ENCODE measurements around the gene GID8. TPM values are rescaled to one million over a fixed set of nuclear protein-coding genes. Genes with fewer than 3 reads are reported as not detected.

Gene GID8
- total and polyA plus RNA-seq, 2 donors (not counting 3 experiments of a cell fraction or from before 2014, with no cell fraction given), result 25.3 to 34.6 TPM

- intact Hi-C loops (cut with micrococcal nuclease) (no loop called here), dilution Hi-C loops (cut with MboI; ENCODE audit: extremely low pct_ligation_motif_present, low sequenced_read_pairs) (no loop called here)
- H4K20me1 ChIP-seq (replicated peaks; ENCODE audit: control insufficient read depth, extremely low read depth, insufficient read depth, low read length), result no peaks in the 10 kb centered on the region
- H3K4me1 ChIP-seq (ENCODE audit: control insufficient read depth, extremely low read depth, insufficient read depth, low read length), result no peaks in the 10 kb centered on the region
- H3K9ac ChIP-seq (replicated peaks; ENCODE audit: extremely low read depth, insufficient read depth, low read length), result no peak overlapping the region
- H3K27ac ChIP-seq (ENCODE audit: insufficient read depth, low read depth, low read length), result no peak overlapping the region
- BruUV-seq (replicated peaks), result no TSS peak
- no peaks in the 10 kb centered on the region for H3K79me2 ChIP-seq (ENCODE audit: control insufficient read depth, insufficient read depth, low read length)
- FAIRE-seq, result no peak
- DNase-seq (ENCODE audit: low read depth, low spot score), result no peak
- H3K4me2 ChIP-seq (ENCODE audit: insufficient read depth, low read length), result no peak overlapping the region
- ChIA-PET POLR2A (interaction anchor here (0.6 kb wide), 1 partner anchor 909 kb away, joined by 10 read pairs; no protein-coding TSS in a partner anchor), CTCF (interaction anchor here (1.6 to 4.0 kb wide), 2 partner anchors 10 to 12 kb away, joined by 3 to 18 read pairs; no protein-coding TSS in a partner anchor)
- H3K9me1 ChIP-seq (replicated peaks; ENCODE audit: control insufficient read depth, extremely low read depth, insufficient read depth, low read length), result no peaks in the 10 kb centered on the region
- no peaks in the 10 kb centered on the region for H3K9me3 ChIP-seq (replicated peaks; ENCODE audit: control insufficient read depth, insufficient read depth, low read length)
- H3K36me3 ChIP-seq (ENCODE audit: control insufficient read depth in 2 of 2, extremely low read depth in 1 of 2, insufficient read depth in 2 of 2, low read length in 2 of 2), result no peaks in the 10 kb centered on the region
- TF ChIP-seq EZH2 (IDR thresholded peaks at IDR 0.05; ENCODE audit: borderline replicate concordance, low read depth, low read length, severe bottlenecking) (no peak), FOS (IDR thresholded peaks at IDR 0.05; ENCODE audit: borderline replicate concordance, insufficient read depth, low read length) (no peak), POLR2A (IDR thresholded peaks at IDR 0.05; ENCODE audit: low read depth, low read length) (no peak), POLR2AphosphoS5 (IDR thresholded peaks at IDR 0.05; ENCODE audit: insufficient read depth, low read depth, low read length) (no peak), JUN (IDR thresholded peaks at IDR 0.05; ENCODE audit: borderline replicate concordance, insufficient read depth, insufficient read length, low read depth) (no peak)
- TF ChIP-seq, protein P1, sequence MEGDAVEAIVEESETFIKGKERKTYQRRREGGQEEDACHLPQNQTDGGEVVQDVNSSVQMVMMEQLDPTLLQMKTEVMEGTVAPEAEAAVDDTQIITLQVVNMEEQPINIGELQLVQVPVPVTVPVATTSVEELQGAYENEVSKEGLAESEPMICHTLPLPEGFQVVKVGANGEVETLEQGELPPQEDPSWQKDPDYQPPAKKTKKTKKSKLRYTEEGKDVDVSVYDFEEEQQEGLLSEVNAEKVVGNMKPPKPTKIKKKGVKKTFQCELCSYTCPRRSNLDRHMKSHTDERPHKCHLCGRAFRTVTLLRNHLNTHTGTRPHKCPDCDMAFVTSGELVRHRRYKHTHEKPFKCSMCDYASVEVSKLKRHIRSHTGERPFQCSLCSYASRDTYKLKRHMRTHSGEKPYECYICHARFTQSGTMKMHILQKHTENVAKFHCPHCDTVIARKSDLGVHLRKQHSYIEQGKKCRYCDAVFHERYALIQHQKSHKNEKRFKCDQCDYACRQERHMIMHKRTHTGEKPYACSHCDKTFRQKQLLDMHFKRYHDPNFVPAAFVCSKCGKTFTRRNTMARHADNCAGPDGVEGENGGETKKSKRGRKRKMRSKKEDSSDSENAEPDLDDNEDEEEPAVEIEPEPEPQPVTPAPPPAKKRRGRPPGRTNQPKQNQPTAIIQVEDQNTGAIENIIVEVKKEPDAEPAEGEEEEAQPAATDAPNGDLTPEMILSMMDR (IDR thresholded peaks at IDR 0.05; ENCODE audit: extremely low read depth in 1 of 2, insufficient read depth in 1 of 2, low read depth in 1 of 2, low read length in 2 of 2), result no peak
- TF ChIP-seq, protein P2, sequence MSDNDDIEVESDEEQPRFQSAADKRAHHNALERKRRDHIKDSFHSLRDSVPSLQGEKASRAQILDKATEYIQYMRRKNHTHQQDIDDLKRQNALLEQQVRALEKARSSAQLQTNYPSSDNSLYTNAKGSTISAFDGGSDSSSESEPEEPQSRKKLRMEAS (IDR thresholded peaks at IDR 0.05; ENCODE audit: insufficient read depth, insufficient read length), result no peak
- no peak overlapping the region for H3K4me3 ChIP-seq (replicated peaks in 1 of 3; ENCODE audit: insufficient read depth in 1 of 3, low read depth in 1 of 3, low read length in 3 of 3)
- peaks cover 20 to 21% of the 10 kb centered on the region in 2 experiments for H3K27me3 ChIP-seq (ENCODE audit: control insufficient read depth in 2 of 2, insufficient read depth in 2 of 2, low read length in 2 of 2)
- no peak overlapping the region for H2AFZ ChIP-seq (ENCODE audit: low read depth, low read length)
These were observed 44.5 kb downstream of the GID8 start for GRCh38 chr20:62982124-62983075.
